GM12878 (cell line): ENCODE data around the gene MCFD2. TPM values are rescaled to one million over a fixed set of nuclear protein-coding genes. Genes with fewer than 3 reads are reported as not detected.

Experiments
- ATAC-seq: fragments of 200-7000 bp; cut with Tn5 transposase; 3 replicates; pipeline ENCODE4 v1.9.1; 2020; ENCODE audit warnings: mild to moderate bottlenecking, moderate library complexity
- BruUV-seq: library from RNA; stranded (reverse); fragments of 400-500 nt; replicated peaks from 2 replicates; lab custom pipeline; 2021; lab: Mats Ljungman, UMichigan
- CTCF ChIA-PET: fragments of 300-600 bp; sonication (Branson Sonifier 250); formaldehyde crosslinking; extraction: SDS; loops from one replicate; lab custom pipeline; 2021; ENCODE audit warnings: inconsistent platforms; lab: Yijun Ruan, JAX
- POLR2A ChIA-PET: fragments of 350-600 bp; formaldehyde crosslinking; extraction: SDS; loops from one replicate; lab custom pipeline; 2021; ENCODE audit warnings: inconsistent platforms; lab: Charles Lee
- RAD21 ChIA-PET: fragments of 300-600 bp; sonication (Branson Sonifier 250); formaldehyde crosslinking; loops from one replicate; lab custom pipeline; 2023; ENCODE audit warnings: antibody characterized with exemption; ENCODE audit not compliant: unreplicated experiment; lab: Charles Lee
- SMC1A ChIA-PET: fragments of 300-600 bp; sonication (Branson Sonifier 250); formaldehyde crosslinking; loops from one replicate; lab custom pipeline; 2023; ENCODE audit not compliant: unreplicated experiment, uncharacterized antibody; lab: Charles Lee
- DNase-seq: peaks from one replicate; pipeline ENCODE4 v3.0.0-alpha.2; 2011; ENCODE audit warnings: low read depth, low spot score
- FAIRE-seq: peaks from 3 replicates; lab custom pipeline; 2011; peaks lifted over from hg19 to GRCh38; lab: Jason Lieb, UNC
- H2AFZ ChIP-seq: 2 replicates; pipeline ENCODE4 v1.6.0; 2011; ENCODE audit warnings: low read depth, low read length, control low read depth; ENCODE audit not compliant: control insufficient read depth
- H3K27ac ChIP-seq: 2 replicates; pipeline ENCODE4 v1.5.1; 2011; ENCODE audit warnings: control low read depth; ENCODE audit not compliant: control insufficient read depth, insufficient read depth
- H3K27me3 ChIP-seq, 2 experiments: replicated peaks in 1 of 2; 2 replicates each; pipeline versions ENCODE4 v1.6.0 to v1.6.1; 2011; ENCODE audit warnings: low read length in 1 of 2; ENCODE audit not compliant: control insufficient read depth in 2 of 2, insufficient read depth in 2 of 2
- H3K36me3 ChIP-seq, 2 experiments: 2 replicates each; pipeline ENCODE4 v1.5.1; 2011; ENCODE audit warnings: low read length in 1 of 2; ENCODE audit not compliant: control insufficient read depth in 2 of 2, insufficient read depth in 2 of 2
- H3K4me1 ChIP-seq: 2 replicates; pipeline ENCODE4 v1.6.1; 2011; ENCODE audit warnings: mild to moderate bottlenecking, low read length, moderate library complexity, mixed read lengths; ENCODE audit not compliant: control insufficient read depth, insufficient read depth
- H3K4me2 ChIP-seq: 2 replicates; pipeline ENCODE4 v1.6.0; 2011; ENCODE audit warnings: control low read depth; ENCODE audit not compliant: control insufficient read depth, insufficient read depth
- H3K4me3 ChIP-seq: fragments of 200-600 bp; sonication (generic); 2 replicates; pipeline ENCODE4 v1.5.1; 2016
- H3K79me2 ChIP-seq: 2 replicates; pipeline ENCODE4 v1.6.0; 2011; ENCODE audit warnings: low read length; ENCODE audit not compliant: control insufficient read depth, insufficient read depth
- H3K9ac ChIP-seq: 2 replicates; pipeline ENCODE4 v1.8.0; 2011; ENCODE audit warnings: low read length, control low read depth, mixed read lengths; ENCODE audit not compliant: control insufficient read depth, insufficient read depth
- H3K9me3 ChIP-seq: replicated peaks from 3 replicates; pipeline ENCODE4 v1.5.1; 2011; ENCODE audit warnings: mild to moderate bottlenecking, low read length; ENCODE audit not compliant: control insufficient read depth, insufficient read depth
- H4K20me1 ChIP-seq: 2 replicates; pipeline ENCODE4 v1.6.0; 2011; ENCODE audit not compliant: control insufficient read depth, insufficient read depth
- BHLHE40 ChIP-seq, 2 experiments: fragments of 450-650 bp in 1 of 2; IDR thresholded peaks; 2 replicates each; pipeline ENCODE4 v1.6.1; 2011 to 2017; ENCODE audit warnings: low read depth in 2 of 2, borderline replicate concordance in 1 of 2, improper control_type of control experiment in 1 of 2, low read length in 1 of 2, mild to moderate bottlenecking in 1 of 2
- ZBTB4 ChIP-seq: fragments of 450-650 bp; formaldehyde crosslinking; IDR thresholded peaks from 2 replicates; pipeline ENCODE4 v1.4.0; 2022; ENCODE audit warnings: mild to moderate bottlenecking, moderate library complexity
- WGBS: methylation state at CpG from one replicate; pipeline ENCODE4 v1.1.6; 2016; ENCODE audit warnings: low lambda C conversion rate; ENCODE audit not compliant: insufficient replicate concordance, insufficient coverage; ENCODE audit errors: missing lambda C conversion rate; 5-methylcytosine and 5-hydroxymethylcytosine counted together
- in situ Hi-C: fragments of 300-500 bp; cut with MboI; formaldehyde crosslinking; loops from 9 replicates; pipeline ENCODE4 v1.14.3; 2018; ENCODE audit warnings: mixed read lengths
- intact Hi-C: fragments of 100-400 bp; cut with micrococcal nuclease; formaldehyde crosslinking; loops from one replicate; pipeline ENCODE4 v1.14.2; 2022; ENCODE audit not compliant: unreplicated experiment
- polyA plus RNA-seq, 11 experiments: library from polyadenylated mRNA; depleted of rRNA in 4 of 11; unstranded in 6 of 11; stranded (reverse) in 5 of 11; fragments of >200 nt; fragmentation: Nextera tagmentation in 4 of 11; fragmentation: Illumina TruSeq in 1 of 11; extraction: Ambion mirVana in 4 of 11; extraction: Trizol in 1 of 11; gene quantifications; 1 replicate in 1 of 11; 2 replicates in 10 of 11; pipeline versions ENCODE4 v1.2.1 to v1.2.3, GENCODE V29; 2011 to 2016; ENCODE audit warnings: inconsistent platforms in 2 of 11, missing spikeins in 2 of 11, low read depth in 1 of 11
- total RNA-seq, 4 experiments: library from RNA; depleted of rRNA in 3 of 4; stranded (reverse); fragments of >200 nt in 3 of 4; fragmentation: Illumina TruSeq in 1 of 4; extraction: Trizol in 1 of 4; gene quantifications; 2 replicates each; pipeline versions ENCODE4 v1.2.1 to v1.2.3, GENCODE V29; 2013 to 2021

Gene MCFD2
- total and polyA plus RNA-seq, 10 of the 15 experiments (the other 5 are each of a cell fraction or from before 2014, with no cell fraction given), result 35.0 to 57.3 (median 40.3) TPM

- intact Hi-C loops, result no loop called here
- ChIA-PET SMC1A (no interaction called here), RAD21 (no interaction called here), CTCF (no interaction called here), POLR2A (no interaction called here)
- TF ChIP-seq BHLHE40 (IDR thresholded peaks at IDR 0.05; ENCODE audit: borderline replicate concordance in 1 of 2, low read depth in 2 of 2, low read length in 1 of 2) (no peak), ZBTB4 (CRISPR knock-in tag) (no peak)
- Histone ChIP-seq H3K4me2 (no peak overlapping the region), H3K79me2 (no peaks in the 10 kb centered on the region), H3K9ac (no peak overlapping the region), H3K9me3 (no peaks in the 10 kb centered on the region), H2AFZ (no peak overlapping the region), H3K4me1 (no peaks in the 10 kb centered on the region), H3K36me3 (peaks cover 29 to 38% of the 10 kb centered on the region in 2 experiments), H3K27me3 (no peaks in the 10 kb centered on the region), H3K27ac (no peak overlapping the region), H3K4me3 (no peak overlapping the region), H4K20me1 (0 out of 2 replicates have a peak, but pooled peaks cover 4% of the 10 kb centered on the region)
- no peak for FAIRE-seq
- WGBS, result 92% methylated on average over 17 of the region's 17 CpGs
- no TSS peak for BruUV-seq
- DNase-seq, result no peak
- in situ Hi-C loops, result no loop called here
- ATAC-seq, result no peak
Measured at GRCh38 chr2:46958431-46959017, 42.9 kb upstream of the MCFD2 start.
